G401 (cell line): ENCODE results near the gene NUP50. TPM values are rescaled to one million over a fixed set of nuclear protein-coding genes. Genes with fewer than 3 reads are reported as not detected.
"Not testable (repeated sequence)": the region's sequence is repeated elsewhere in the genome, so short reads cannot be mapped to it uniquely, and the experiment has no call there.

Source experiments
- DNase-seq: peaks from one replicate; pipeline ENCODE4 v3.0.0-alpha.2; 2015; ENCODE audit warnings: low spot score
- in situ Hi-C: cut with HindIII; loops from 2 replicates; pipeline ENCODE4 v1.10.0; 2016; ENCODE audit warnings: low sequenced_read_pairs, mixed read lengths
- total RNA-seq: library from RNA; depleted of rRNA; stranded (reverse); fragments of >200 nt; shearing (Covaris generic); gene quantifications from 2 replicates; pipeline ENCODE4 v1.2.3, GENCODE V29; 2014

NUP50 gene
- total RNA-seq, 1 experiment from 2014 or later: 51.9 TPM

DNA sequence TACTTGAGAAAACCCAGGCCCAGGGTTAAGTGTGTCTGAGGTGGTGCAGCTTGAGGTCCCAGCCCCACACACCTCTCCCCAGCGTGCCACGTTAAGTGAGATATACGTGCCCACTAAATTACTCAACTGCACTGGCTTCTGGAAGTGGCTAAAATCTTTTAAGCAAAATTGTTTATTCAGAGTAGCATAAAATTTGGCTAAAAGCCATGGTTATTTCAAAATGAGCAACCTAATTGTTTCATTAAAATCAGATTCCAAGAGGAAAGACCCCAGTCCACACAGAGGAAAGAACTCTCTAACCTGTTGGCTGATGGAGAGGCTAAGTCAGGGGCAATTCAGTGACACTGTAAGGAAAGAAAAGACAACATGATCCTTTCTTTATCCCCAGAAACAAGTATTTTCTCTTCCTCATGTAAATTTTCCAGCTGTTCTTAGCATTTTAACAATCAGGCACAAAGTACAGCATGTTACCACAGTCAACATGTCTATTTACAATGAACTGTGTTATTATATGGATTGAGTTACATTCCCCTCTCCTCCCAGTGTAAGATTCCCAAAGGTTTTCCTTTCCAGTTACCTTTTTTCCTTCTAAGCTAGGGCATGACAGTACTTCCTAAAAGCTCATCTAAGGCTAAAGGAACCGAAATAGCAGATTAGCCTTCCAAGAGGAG is 26.6 kb downstream of the NUP50 start:
- in situ Hi-C loops: no loop called here

DNA sequence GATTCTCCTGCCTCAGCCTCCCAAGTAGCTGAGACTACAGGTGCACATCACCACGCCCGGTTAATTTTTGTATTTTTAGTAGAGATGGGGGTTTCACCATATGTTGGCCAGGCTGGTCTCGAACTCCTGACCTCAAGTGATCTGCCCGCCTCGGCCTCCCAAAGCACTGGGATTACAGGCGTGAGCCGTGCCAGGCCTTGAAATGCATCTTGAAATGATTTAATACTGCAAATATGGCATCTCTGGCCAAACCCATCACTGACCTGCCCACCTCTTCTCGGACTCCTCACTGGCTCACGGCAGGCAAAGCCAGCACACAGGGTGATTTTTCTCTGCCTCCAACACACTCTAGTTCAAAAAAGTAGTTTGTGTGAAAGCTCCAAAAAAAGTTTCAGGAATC is 28.0 kb downstream of the NUP50 start:
- DNase-seq, in situ Hi-C loops: not testable (repeated sequence)

More for the DNA sequence above, 26.6 kb downstream of the NUP50 start:
- DNase-seq: no peak

DNA sequence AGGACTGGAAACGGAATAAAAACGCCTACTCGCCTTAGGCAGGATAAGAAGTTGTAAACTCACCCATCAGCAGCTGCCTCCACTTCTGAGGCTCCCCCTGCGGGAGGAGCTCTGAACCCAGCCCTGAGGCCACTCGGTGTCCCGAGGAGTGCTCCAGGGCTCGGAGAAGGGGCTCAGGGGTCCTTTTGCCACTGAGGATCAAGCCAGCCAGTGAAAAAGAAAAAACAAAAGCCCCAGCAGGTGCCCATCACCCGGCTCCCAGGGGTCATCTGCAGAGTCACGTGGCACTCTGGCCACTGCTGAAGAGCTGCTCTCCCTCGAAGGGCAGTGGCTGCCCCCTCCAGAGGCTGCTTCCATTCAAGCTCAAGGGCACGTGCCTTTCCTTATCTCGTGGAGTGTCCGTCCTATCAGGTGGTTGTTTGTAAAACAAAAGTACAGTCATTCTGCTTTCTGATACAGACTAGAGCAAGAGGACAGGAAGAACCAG is 29.0 kb downstream of the NUP50 start:
- no peak for DNase-seq
- in situ Hi-C loops: no loop called here

DNA sequence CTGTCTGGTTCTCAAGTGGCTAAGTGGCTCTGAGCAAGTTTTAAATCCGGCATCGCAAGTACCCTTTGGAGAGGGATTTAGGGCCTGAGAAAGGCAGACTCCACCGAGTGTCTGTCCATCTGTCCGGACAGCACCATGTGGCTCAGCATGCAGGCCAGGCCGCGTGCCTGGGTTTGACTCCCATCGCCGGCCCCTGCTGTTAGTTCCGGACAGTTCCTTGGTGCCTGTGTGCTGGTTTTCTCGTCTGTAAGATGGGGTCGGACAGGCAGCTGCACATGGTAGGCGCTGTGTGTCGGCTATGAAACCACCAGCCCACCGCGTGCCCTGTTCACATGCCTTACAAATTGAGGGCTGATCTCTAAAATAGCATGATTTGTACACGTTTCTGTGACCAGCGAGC is 31.0 kb downstream of the NUP50 start:
- no peak for DNase-seq
- in situ Hi-C loops: no loop called here

DNA sequence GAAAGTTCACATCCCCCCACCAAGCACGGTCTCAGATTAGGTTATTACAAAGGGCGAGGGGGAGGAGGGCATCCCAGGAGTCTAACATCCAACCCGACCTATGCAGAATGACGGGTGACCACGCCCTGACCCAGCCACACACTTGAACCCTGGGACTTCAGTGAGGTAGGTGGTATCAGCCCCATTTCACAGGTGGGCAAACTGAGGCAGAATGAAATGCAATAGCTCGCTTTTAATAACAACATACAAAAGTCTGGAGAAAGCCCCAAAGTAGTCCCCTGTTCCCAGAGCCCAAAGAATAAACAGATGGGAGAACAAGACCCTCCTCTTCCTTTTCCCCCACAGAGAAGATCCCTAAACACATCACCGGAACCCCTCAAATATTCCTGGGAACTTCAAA is 31.9 kb downstream of the NUP50 start:
- in situ Hi-C loops: no loop called here
- DNase-seq: no peak

DNA sequence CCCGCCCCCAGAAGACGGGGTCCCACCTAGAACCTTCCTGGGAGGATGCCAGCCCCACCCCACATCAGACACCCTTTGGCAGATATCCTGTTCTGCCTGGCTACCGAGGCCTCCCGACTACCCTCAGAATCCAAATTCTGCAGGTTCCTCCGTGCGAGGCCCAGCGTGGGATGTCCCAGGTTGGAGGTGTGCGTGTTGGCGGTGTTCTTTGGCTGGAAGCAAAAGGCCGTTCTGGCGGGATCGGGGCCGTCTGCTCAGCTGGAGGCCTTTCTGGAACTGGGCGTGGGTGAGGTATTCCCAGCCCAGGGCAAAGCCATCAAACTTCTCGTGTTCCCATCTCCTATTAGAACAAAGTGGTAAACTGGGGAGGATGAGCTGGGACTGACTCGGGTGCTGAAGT is 32.6 kb downstream of the NUP50 start:
- DNase-seq: no peak
- in situ Hi-C loops: no loop called here

DNA sequence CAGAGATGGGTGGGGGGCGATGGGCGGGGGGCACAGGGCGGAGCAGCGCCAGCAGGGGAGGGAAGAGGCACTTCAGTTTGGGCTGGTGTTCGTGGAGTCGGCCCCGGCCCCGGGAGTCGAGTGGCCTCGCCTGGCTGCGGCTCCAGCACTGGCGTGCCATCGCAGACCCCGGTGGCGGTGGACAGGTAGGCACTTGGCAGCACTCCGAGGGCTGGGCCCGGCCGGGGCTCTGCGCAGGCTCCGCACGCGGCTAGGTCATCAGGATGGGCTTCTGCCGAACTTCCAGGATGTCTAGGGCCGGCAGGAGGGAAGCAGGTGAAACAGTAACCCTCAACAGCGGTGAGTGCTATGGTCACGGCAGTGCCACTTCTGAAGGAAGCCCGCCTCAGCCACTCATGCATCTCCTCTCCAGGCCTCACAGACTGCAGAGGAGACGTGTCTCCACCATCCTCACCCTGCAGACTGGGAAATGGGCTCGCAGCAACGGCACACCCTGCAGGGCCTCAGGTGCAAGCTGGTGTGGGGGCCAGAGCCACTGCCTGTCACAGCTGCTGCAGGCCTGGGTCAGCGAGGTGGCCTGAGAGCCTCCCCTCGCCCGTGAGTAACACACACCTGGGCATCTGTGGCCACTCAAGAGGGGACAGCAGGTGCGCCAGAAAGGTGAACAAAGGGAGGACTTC is 33.3 kb downstream of the NUP50 start:
- in situ Hi-C loops: no loop called here
- DNase-seq: no peak

DNA sequence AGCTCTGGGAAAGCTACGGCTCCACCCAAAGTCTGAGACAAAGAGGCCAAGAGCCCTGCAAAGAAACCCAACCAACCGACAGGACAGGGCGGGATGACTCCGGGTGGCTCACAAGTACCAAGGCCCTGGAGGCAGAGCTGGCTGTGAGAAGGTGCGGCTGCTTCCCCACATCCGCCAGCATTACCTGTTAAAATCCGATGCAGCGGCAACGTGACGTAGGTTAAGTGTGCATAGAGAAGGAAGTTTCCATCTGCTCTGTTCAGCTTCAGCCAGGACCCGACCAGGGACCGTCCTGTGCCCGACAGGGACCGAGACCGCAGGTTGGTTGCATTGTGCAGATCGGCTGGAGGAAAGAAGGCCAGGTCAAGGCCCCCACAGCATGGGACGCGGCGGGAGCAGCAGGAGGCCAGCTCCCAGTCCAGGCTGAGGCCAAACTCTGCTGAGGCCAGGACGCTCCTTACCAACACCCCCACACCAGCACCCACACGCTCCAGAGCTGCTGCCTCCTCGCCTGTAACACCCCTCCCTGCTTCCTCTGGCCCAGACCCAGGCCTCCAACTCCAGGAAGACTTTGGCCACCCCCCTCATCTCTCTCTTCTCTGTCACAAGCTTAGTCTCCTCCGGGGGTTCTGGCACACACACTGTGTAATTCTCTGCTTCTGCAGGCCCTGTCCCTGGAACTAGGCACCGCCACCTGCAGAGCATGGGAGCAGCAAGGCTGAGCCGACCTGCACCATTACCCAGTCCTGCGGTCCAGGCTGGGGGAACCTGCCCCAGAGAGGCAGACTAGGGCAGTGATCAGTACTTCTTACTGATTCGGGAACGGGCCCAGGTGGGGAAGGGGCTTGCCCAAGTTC is 34.1 kb downstream of the NUP50 start:
- DNase-seq: no peak
- in situ Hi-C loops: no loop called here

DNA sequence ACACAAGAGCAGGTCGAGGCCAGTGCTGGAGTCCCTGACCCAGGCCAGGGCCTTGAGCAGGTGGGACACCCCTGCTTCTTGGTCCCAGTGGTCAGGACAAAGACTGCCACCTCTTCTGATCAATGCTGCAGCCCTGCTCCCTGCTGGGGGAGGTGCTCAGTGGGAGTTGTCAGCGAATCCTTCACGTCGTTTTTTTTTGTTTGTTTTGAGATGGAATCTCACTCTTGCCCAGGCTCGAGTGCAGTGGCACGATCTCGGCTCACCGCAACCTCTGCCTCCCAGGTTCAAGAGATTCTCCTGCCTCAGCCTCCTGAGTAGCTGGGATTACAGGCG is 34.7 kb downstream of the NUP50 start:
- in situ Hi-C loops: no loop called here
- DNase-seq: no peak

DNA sequence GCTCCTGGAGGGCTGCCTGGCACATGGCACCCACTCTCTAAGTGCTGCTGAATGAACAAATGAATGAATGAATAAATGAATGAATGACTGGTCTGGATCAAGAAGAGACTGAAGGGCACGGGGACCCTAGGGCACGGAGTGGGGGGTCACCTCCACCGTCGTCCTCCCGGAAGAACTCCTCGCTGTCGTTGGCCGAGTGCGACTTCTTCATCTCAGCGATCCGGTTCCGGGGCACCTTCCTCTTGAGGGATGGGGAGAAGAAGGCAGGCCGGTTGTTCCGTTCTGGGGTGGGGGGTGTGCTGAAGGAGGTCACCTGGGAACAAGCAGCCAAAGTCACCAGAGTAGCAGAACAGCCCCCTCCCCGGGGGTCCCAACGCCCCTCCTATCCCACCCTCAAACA is 36.0 kb downstream of the NUP50 start:
- in situ Hi-C loops: no loop called here
- DNase-seq: no peak

DNA sequence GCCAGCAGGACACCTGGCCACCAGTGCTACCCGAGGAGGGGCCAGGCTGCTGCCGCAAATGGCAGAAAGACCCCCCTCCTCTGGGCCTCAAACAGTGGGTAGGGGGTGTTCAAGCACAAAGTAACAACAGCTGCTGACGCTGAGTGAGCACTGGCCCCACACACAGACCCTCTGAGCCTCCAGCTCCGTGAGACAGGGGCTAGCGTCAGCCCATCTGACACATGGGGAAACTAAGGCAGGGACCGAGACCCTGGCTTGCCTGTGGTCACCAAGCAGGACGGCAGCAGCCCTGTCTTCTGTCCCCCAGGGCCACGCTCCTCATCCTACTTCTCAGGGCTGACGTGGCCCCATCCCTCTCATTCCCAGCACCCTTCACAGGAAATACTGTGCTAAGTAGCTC is 36.5 kb downstream of the NUP50 start:
- in situ Hi-C loops: no loop called here
- DNase-seq: no peak

DNA sequence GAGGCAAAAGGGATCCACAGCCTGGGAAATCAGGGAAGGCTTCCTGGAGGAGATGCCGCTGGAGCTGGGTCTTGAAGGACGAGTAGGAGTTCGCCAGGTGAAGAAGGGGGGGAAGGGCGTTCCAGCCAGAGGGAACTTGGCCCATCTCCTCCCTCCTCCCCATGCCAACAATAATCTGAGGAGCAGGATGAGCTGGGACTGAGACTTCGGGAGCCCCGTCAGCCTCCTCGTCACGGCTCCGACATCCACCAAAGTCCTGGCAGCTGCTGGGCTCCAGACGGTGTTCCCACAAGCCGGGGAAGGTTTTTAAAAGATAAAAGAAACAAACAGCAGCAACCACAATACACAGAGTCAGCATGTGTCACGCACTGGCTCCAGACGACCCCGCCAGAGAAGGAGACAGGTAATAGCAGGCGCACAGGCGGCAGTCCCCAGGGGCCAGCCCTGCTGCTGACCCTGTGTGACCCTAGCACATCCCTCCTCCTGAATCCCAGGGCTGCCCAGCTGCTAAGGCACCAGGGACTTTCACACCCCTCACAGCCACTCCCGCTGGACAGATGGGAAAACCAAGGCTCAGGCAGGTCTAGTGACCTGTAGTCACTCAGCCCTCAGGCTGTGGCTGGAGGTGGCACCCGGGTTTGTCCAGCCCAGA is 37.3 kb downstream of the NUP50 start:
- no peak for DNase-seq

DNA sequence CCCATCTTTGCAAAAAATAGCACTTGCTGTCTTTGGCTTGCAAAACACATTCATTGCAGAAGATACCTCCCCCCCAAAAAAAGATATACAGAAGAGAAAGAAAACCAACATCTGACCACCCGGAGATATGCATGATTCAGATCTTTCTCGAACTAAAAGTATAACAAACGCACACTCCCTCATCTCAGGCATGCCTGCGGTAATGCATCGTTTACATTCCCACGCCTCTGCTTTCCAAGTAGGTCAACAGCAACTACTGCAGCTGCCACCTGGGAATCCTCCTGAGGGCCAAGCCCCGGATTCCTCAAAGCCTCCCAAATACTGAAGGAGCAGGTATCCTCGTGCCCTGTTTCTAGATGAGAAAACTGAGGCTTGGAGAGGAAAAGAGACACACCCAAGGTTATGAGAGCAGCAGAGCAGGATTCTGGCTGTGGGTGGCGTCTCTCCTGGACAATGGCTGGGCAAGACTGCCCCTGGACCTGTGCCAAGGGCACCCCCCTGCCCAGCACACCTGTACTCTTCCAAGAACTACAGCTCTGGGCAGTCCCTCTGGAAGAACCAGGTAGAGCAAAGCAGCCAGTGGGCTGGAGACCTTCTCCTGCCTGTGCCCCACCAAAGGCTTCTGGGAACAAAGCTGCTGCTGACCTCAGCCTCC is 38.1 kb downstream of the NUP50 start:
- no peak for DNase-seq
- in situ Hi-C loops: no loop called here

More for the DNA sequence above, 37.3 kb downstream of the NUP50 start:
- in situ Hi-C loops: no loop called here

DNA sequence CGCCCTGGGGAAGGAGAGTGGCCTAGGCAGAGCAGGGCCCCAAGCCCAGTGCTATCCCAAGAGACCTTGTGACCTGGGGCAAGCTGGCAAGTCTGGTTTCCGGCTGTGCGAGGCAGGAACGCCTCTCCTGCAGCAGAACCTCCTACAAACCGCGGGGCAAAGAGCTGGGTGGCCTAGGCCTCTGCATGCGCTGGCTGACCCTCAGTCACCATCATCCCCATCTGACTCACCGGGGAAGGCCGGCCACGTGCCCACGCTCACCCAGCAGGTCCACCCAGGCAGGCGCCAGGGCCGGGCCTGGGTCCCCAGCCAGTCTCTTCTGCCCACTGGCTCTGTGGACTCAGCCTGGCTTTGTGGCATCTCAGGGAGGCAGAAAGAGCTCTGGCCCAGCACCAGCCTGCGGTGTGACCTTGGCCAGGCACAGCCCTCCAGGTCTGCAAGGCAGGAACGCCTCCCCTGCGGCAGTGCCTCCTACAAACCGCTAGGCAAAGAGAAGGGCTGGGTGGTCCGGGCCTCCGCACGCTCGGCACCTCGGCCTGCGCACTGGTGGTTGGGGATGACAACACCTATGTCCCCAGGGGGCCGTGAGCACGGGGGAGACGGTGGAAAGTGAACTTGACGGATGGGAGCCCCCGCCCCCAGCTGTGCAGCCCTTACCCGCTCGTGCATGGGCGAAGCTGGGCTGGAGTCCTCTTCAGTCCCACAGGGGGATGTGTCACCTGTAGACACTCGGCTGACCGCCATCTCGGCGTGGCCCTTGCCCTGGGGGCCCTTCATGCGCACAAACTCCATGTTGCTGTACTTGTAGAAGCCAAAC is 38.8 kb downstream of the NUP50 start:
- in situ Hi-C loops: no loop called here
- DNase-seq: no peak

DNA sequence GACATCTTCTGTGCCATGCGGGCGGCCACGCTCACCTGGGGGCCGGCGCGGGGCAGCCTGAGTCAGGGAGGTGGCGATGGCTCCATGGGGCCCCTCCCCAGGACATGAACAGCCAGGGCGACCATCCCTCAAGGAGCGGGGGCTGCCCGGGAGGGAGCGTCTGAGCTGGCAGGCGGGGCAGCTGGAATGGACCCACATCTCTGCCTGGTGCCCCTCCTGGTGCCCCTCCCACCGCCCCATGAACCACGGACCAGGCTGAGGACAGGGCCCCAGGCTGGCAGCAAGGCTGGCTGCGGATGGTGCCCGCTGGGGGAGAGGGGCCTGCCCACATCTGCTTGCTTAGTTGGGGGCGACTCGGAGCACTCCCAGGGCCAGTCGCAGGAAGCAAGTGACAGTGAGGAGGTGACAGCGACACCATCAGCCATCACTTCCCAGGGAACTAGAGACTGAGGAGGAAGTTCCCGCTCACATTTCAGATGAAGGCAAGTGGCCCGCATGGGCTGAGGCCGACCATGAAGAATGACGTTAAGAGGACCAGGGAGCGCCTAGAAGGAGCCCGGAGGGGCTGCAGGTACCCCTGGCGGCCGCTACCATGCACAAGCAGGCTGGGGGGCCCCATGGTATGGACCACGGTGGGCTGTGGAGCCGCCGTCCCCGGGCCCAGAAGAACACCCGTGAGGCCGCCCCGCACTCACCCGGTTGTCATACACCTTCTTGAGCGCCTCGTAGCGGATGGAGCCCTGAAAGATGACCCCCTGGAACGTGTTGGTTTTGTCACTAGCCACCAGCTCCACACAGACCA is 39.6 kb downstream of the NUP50 start:
- in situ Hi-C loops: no loop called here
- DNase-seq: no peak

DNA sequence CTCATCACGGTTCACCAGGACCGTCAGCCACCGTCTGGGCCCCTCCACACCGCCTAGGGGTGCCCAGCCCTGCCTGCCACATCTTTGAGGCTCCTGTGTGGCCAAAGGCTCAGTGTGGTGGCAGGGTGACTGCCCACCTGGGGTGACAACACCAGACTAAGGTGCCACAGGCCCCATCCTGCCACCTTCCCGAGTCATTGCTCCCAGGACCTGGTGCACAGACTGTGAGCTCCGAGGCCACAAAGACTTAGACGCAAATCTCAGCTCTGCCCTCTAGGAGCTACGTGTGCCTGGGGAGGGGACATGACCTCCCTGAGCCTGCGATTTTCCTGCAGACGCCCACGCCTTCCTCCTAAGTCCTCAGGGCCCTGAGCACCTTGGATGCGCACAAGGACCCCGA is 40.5 kb downstream of the NUP50 start:
- DNase-seq: no peak
- in situ Hi-C loops: no loop called here

DNA sequence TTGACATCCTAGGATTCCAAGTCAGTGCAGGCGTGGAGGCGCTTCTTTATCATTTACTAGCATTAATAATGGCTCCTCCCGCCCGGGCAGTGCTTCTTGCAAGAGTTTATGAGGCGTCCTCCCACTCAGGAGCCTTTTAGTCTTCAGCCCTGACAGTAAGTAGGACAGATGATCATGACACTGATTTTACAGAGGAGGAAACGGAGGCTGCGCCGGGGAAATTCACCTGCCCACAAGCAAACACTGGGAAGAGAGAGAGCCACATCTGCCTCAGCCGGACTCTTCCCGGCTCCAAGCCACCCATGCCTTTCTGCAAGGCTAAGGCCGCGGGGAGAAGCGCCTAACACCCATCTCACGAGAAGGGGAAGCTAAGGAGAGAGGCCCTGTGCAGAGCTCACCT is 41.1 kb downstream of the NUP50 start:
- in situ Hi-C loops: no loop called here
- no peak for DNase-seq
